Fibroblast of skin of left biceps (primary cell): ENCODE results near the gene KRTAP10-1.
"Not testable (repeated sequence)": the region's sequence is repeated elsewhere in the genome, so short reads cannot be mapped to it uniquely, and the experiment has no call there.

Experiments
- DNase-seq, 2 experiments: peaks; one replicate each; pipeline ENCODE4 v3.0.0-alpha.2; 2013; ENCODE audit warnings: low read depth in 2 of 2

The KRTAP10-1 gene

GRCh38 chr21:44503006-44503889 lies 36.7 kb downstream of the KRTAP10-1 start:
- not testable (repeated sequence) for DNase-seq

- DNase-seq, result no peak
Measured at GRCh38 chr21:44502171-44502958, 37.6 kb downstream of the KRTAP10-1 start.

- no peak for DNase-seq
Measured at GRCh38 chr21:44500111-44500510, 39.9 kb downstream of the KRTAP10-1 start.

DNA sequence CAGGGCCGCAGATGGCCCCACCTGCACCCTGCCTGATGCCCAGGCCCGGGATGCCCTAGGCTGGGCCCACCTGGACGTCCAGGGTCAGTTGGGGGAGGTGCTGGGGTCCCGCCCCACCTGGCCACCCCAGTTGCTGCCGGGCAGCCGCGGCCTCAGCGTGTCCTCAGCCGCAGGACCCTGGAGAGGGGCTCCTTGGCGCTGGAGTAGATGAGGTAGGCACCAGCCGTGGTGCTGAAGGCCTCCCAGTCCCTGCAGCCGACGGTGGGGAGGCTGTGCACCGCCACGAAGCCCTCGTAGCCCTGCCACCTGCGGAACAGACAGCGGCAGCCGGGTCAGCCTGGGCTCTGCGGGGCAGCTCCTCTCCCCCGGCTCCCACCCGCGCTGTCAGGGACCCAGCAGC lies 40.4 kb downstream of the KRTAP10-1 start:
- DNase-seq, result no peak

DNA sequence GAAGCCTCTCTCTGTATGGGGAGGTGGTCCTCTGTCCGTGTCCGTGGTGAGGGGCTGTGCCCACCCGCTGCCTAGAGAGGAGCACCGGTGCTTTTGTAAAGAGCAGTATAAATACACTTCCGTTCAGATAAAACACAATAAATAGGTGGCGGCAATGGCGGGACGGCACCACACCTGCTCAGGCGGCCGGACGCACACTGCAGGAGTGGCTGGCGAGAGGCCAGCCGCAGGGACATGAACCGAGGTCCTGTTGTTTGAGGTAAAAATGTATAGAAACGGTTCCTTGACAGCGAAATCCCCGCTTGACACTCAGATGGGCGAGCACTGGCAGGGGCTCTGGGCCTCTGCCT lies 40.8 kb downstream of the KRTAP10-1 start:
- no peak for DNase-seq

GRCh38 chr21:44498280-44499210 lies 41.5 kb downstream of the KRTAP10-1 start:
- DNase-seq, result no peak

DNA sequence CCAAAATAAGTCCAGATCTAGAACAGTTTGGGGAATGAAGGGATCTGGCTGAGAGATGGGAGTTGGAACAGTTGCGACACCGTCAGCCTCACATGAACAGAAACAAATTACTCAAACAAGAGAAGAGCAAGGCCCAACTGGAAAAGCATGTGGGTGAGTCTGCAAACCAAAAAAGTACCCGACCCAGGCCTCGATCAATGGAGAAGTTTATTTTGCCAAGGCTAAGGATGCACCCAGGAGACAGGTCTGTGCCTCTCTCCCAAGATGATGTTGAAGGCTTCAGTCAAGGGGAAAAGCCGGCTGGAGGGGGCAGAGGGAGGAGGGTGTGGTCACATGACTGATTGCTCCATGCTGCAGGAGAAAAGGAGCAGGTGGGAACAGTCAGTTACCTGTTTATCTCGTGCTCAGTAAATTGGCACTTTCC lies 42.3 kb downstream of the KRTAP10-1 start:
- DNase-seq, result no peak

- DNase-seq, result no peak
Measured at GRCh38 chr21:44496564-44497550, 43.1 kb downstream of the KRTAP10-1 start.

- no peak for DNase-seq
Measured at GRCh38 chr21:44495611-44496563, 44.1 kb downstream of the KRTAP10-1 start.

- DNase-seq, result no peak
Measured at GRCh38 chr21:44494956-44495355, 45.0 kb downstream of the KRTAP10-1 start.

DNA sequence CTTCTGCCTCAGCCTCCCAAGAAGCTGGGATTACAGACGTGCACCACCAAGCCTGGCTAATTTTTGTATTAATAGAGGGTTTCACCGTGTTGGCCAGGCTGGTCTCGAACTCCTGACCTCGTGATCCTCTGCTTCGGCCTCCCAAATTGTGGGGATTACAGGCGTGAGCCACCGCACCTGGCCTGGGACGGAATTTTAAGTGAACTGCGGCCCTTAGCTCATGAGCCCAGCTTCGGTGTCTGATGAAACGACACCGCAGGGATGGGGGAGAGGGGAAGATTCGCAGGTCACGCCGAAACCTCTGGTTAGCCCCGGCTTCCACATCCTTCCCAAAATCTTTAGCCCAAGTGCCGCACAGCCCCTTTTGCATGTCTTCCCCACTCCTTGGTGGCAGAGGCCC lies 45.6 kb downstream of the KRTAP10-1 start:
- DNase-seq, result no peak

DNA sequence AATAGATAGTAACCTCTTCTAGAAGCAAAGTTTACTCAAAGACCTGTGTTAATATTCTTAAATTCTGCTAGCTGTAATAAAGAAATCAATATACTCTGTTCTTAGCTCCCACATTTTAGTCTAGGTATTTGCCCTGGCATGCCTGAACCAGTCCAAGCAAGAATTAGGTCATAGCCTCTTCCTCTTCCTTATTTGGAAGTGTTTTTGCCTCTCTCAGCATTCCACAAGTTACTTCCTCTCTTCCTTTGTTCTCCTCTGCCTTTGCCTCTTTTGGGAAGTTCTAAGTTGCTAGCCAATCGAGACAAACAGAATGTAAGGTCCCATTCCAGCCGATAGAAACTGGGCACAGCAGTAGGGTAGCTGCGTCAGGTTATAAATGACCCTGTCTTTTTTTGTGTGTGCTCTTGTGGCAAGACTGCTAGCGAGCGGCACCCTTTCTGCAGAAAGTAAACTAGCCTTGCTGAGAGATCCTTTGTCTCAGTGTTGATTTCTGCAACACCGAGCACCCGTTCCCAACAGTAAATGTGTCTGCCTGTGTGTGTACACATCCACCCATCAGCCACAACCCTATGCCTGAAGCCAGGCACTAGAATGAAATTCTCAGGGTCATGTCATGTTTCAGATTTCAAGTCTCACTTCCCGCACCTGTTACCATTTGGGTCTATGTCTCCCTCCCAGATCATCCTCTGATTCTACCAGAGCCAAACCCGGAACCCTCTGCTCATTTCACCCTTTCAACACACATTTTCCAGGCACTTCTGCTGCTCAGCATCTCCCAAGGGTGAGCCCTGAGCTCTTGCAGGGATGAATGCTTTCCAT lies 47.2 kb downstream of the KRTAP10-1 start:
- no peak for DNase-seq

DNA sequence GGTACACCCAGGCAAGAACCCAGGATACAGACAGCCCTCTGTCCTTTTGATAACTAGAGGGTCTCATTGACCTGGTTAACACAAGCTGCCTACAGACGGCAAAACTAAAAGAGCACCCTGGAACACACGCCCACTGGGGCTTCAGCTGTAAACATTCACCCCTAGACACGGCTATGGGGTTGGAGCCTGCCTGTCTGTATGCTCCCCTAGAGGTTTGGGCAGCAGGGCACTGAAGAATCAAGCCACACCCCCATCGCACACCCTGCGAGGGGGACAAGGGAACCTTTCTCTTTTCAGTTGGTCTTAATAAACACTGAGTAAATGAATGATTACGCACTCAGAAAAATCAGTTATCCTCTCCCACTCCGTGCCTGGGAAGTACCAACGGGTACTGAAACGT lies 49.2 kb downstream of the KRTAP10-1 start:
- no peak for DNase-seq

DNA sequence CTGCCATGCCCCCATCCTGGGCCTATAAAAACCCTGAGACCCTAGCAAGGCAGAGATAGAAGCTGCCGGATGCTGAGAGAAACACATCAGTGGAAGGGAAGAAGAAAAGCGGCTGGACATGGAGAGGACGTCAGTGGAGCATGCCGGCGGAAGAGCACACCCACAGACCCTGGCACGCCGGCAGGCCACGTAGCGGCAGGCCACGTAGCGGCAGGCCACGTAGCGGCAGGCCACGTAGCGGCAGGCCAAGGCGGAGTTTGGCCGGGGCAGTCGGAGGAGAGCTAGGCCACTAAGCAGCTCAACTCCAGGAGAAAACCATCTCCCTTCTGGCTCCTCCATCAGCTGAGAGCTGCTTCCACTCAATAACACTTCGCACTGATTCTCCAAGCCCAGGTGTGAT lies 49.6 kb downstream of the KRTAP10-1 start:
- DNase-seq, result no peak

GRCh38 chr21:44489962-44490361 lies 50.0 kb downstream of the KRTAP10-1 start:
- no peak for DNase-seq
